Transverse colon (tissue), 4 donors: Measurements from ENCODE around the gene PWWP3B.

Experiments
- CTCF ChIP-seq, 5 experiments: fragments of 200-600 bp in 3 of 5; fragments of 450-650 bp in 2 of 5; sonication (generic) in 3 of 5; IDR thresholded peaks; 1 replicate in 2 of 5; 2 replicates in 3 of 5; pipeline ENCODE4 v1.5.1; 2016 to 2017; ENCODE audit warnings: antibody characterized with exemption in 5 of 5, inconsistent platforms in 3 of 5, mild to moderate bottlenecking in 2 of 5, moderate library complexity in 1 of 5
- EP300 ChIP-seq: sonication (generic); formaldehyde crosslinking; IDR thresholded peaks from one replicate; pipeline ENCODE4 v1.6.1; 2017; ENCODE audit warnings: antibody characterized with exemption, low read depth
- POLR2A ChIP-seq: fragments of 450-650 bp; IDR thresholded peaks from one replicate; pipeline ENCODE4 v1.6.1; 2016; ENCODE audit warnings: antibody characterized with exemption, mild to moderate bottlenecking, moderate library complexity
- POLR2AphosphoS5 ChIP-seq, 3 donors: sonication (generic); formaldehyde crosslinking; IDR thresholded peaks; one replicate each; pipeline ENCODE4 v1.6.1; 2016; ENCODE audit warnings: antibody characterized with exemption in 3 of 3

DNA sequence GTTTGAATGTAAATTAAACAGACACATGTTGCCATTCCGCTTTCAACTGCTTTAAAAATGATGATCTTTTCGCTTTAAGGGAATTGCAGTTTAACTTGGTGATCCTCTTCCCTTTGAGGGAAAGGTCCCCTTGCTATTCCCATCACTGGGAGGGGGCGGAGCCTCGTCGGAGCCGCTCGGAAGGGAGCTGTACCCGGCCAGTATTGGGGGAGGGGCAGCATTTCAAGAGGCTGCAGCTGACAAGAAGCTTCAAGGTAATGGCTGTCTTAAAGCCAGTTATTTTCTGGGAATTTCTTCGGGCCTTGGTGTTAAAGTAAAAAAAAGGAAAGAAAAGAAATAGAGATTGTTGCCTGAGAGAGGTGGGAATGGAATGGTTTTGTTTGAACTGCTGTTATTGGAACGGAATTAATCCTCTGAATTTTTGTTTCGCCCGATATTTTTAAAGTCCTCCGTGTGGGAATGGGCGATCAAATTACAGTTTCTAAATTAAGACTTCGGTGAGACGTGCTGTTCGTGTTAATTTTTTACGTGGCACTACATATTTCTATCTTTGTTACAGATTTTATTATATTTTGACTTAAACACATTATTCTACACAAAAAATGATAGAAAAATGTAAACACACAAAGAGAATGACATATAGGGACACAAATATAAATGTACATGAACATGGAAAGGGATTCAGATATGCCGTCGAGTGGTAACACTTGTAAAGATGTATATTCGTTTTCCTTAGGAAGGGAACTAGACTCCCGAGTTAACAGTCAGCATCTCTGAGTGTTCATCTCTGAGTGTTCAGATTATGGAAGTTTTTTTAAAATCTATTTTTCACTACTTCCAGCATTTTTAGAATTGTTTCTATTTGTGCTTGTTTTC lies 9.2 kb downstream of the PWWP3B start:
- TF ChIP-seq CTCF (IDR thresholded peaks at IDR 0.05) = no peak
- TF ChIP-seq EP300 = no peak
- no peak for TF ChIP-seq POLR2AphosphoS5 (IDR thresholded peaks at IDR 0.05)
- TF ChIP-seq POLR2A = no peak
